ENCODE data around the gene COL9A3. TPM values are rescaled to one million over a fixed set of nuclear protein-coding genes. Genes with fewer than 3 reads are reported as not detected.
"Not testable (repeated sequence)": the region's sequence is repeated elsewhere in the genome, so short reads cannot be mapped to it uniquely, and the experiment has no call there.

Gene COL9A3
- total RNA-seq, 1 donor from 2014 or later = not detected

GRCh38 chr20:62849431-62849830, 32.6 kb downstream of the COL9A3 start:
- no peak for DNase-seq (ENCODE audit: low read depth)
- H3K4me3 ChIP-seq (ENCODE audit: low read depth, low read length) = no peak overlapping the region
- H3K27me3 ChIP-seq (ENCODE audit: control insufficient read depth, insufficient read depth, low read length) = no peaks in the 10 kb centered on the region
- FAIRE-seq = no peak
- H3K36me3 ChIP-seq (ENCODE audit: control insufficient read depth, insufficient read depth, low read length) = peaks cover 18% of the 10 kb centered on the region
- TF ChIP-seq, protein P1, sequence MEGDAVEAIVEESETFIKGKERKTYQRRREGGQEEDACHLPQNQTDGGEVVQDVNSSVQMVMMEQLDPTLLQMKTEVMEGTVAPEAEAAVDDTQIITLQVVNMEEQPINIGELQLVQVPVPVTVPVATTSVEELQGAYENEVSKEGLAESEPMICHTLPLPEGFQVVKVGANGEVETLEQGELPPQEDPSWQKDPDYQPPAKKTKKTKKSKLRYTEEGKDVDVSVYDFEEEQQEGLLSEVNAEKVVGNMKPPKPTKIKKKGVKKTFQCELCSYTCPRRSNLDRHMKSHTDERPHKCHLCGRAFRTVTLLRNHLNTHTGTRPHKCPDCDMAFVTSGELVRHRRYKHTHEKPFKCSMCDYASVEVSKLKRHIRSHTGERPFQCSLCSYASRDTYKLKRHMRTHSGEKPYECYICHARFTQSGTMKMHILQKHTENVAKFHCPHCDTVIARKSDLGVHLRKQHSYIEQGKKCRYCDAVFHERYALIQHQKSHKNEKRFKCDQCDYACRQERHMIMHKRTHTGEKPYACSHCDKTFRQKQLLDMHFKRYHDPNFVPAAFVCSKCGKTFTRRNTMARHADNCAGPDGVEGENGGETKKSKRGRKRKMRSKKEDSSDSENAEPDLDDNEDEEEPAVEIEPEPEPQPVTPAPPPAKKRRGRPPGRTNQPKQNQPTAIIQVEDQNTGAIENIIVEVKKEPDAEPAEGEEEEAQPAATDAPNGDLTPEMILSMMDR (IDR thresholded peaks at IDR 0.05; ENCODE audit: insufficient read depth, low read length, severe bottlenecking) = no peak

- no peaks in the 10 kb centered on the region for H3K27me3 ChIP-seq (ENCODE audit: control insufficient read depth, insufficient read depth, low read length)
- TF ChIP-seq, protein P1 (IDR thresholded peaks at IDR 0.05; ENCODE audit: insufficient read depth, low read length, severe bottlenecking) = no peak
- no peak overlapping the region for H3K4me3 ChIP-seq (ENCODE audit: low read depth, low read length)
- DNase-seq (ENCODE audit: low read depth) (no peak), FAIRE-seq (no peak)
- H3K36me3 ChIP-seq (ENCODE audit: control insufficient read depth, insufficient read depth, low read length) = peaks cover 18% of the 10 kb centered on the region
Measured at GRCh38 chr20:62850333-62850974, 33.6 kb downstream of the COL9A3 start.

GRCh38 chr20:62852196-62852595, 35.3 kb downstream of the COL9A3 start:
- Histone ChIP-seq H3K36me3 (ENCODE audit: control insufficient read depth, insufficient read depth, low read length) (peaks cover 16% of the 10 kb centered on the region), H3K27me3 (ENCODE audit: control insufficient read depth, insufficient read depth, low read length) (no peaks in the 10 kb centered on the region), H3K4me3 (ENCODE audit: low read depth, low read length) (no peak overlapping the region)
- DNase-seq (ENCODE audit: low read depth) = no peak
- FAIRE-seq = no peak
- TF ChIP-seq, protein P1 (IDR thresholded peaks at IDR 0.05; ENCODE audit: insufficient read depth, low read length, severe bottlenecking) = no peak

DNA sequence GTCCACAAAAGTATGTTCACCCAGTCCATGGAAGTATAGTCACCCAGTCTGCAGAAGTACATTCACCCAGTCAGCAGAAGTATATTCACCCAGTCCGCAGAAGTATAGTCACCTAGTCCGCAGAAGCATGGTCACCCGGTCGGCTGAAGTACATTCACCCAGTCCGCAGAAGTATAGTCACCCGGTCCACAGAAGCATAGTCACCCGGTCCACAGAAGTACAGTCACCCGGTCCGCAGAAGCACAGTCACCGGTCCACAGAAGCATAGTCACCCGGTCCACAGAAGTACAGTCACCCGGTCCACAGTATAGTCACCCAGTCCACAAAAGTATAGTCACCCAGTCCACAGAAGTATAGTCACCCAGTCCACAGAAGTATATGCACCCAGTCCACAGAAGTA, 36.0 kb downstream of the COL9A3 start:
- no peak overlapping the region for H3K4me3 ChIP-seq (ENCODE audit: low read depth, low read length)
- H3K36me3 ChIP-seq (ENCODE audit: control insufficient read depth, insufficient read depth, low read length) = peaks cover 16% of the 10 kb centered on the region
- no peaks in the 10 kb centered on the region for H3K27me3 ChIP-seq (ENCODE audit: control insufficient read depth, insufficient read depth, low read length)
- no peak for DNase-seq (ENCODE audit: low read depth)
- no peak for FAIRE-seq
- TF ChIP-seq, protein P1 (IDR thresholded peaks at IDR 0.05; ENCODE audit: insufficient read depth, low read length, severe bottlenecking) = no peak

- not testable (repeated sequence) for DNase-seq (ENCODE audit: low read depth); FAIRE-seq; H3K27me3 ChIP-seq (ENCODE audit: control insufficient read depth, insufficient read depth, low read length); H3K4me3 ChIP-seq (ENCODE audit: low read depth, low read length)
- peaks cover 16% of the 10 kb centered on the region for H3K36me3 ChIP-seq (ENCODE audit: control insufficient read depth, insufficient read depth, low read length)
Measured at GRCh38 chr20:62853304-62853703, 36.5 kb downstream of the COL9A3 start.

- H3K27me3 ChIP-seq (ENCODE audit: control insufficient read depth, insufficient read depth, low read length) = no peaks in the 10 kb centered on the region
- TF ChIP-seq, protein P1 (IDR thresholded peaks at IDR 0.05; ENCODE audit: insufficient read depth, low read length, severe bottlenecking) = no peak
- no peak overlapping the region for H3K4me3 ChIP-seq (ENCODE audit: low read depth, low read length)
- FAIRE-seq = no peak
- DNase-seq (ENCODE audit: low read depth) = no peak
- H3K36me3 ChIP-seq (ENCODE audit: control insufficient read depth, insufficient read depth, low read length) = peaks cover 16% of the 10 kb centered on the region
Measured at GRCh38 chr20:62854121-62854520, 37.3 kb downstream of the COL9A3 start.

Data from bronchial epithelial cell (primary cell).